KMS-11 (cell line): Measurements from ENCODE around the gene KCNH2.
A peak's percentile ranks its signal among the peaks of the same experiment; 100 is the strongest.

Experiments
- H2AFZ ChIP-seq: fragments of 200-600 bp; sonication (generic); 2 replicates; pipeline ENCODE4 v1.6.1; 2016; ENCODE audit warnings: antibody characterized with exemption, mixed run types, low read depth
- H3K27ac ChIP-seq: fragments of 200-600 bp; sonication (generic); 2 replicates; pipeline ENCODE4 v1.6.1; 2016; ENCODE audit warnings: mild to moderate bottlenecking, mixed run types
- H3K27me3 ChIP-seq: fragments of 200-600 bp; sonication (generic); 2 replicates; pipeline ENCODE4 v1.6.1; 2017; ENCODE audit warnings: mild to moderate bottlenecking, low read depth, mixed run types, moderate library complexity; ENCODE audit not compliant: insufficient read depth
- H3K36me3 ChIP-seq: fragments of 200-600 bp; sonication (generic); 2 replicates; pipeline ENCODE4 v1.6.1; 2017; ENCODE audit warnings: mild to moderate bottlenecking, mixed run types; ENCODE audit not compliant: insufficient read depth
- H3K4me1 ChIP-seq: fragments of 200-600 bp; sonication (generic); 2 replicates; pipeline ENCODE4 v1.6.1; 2016; ENCODE audit warnings: mild to moderate bottlenecking, low read depth, mixed run types; ENCODE audit not compliant: poor library complexity, severe bottlenecking
- H3K4me2 ChIP-seq: fragments of 200-600 bp; sonication (generic); 2 replicates; pipeline ENCODE4 v1.7.0; 2016; ENCODE audit warnings: mild to moderate bottlenecking, mixed run types
- H3K4me3 ChIP-seq: fragments of 200-600 bp; sonication (generic); IDR thresholded peaks from 2 replicates; pipeline ENCODE4 v1.6.1; 2017; ENCODE audit warnings: low read depth, low read length, mixed read lengths; ENCODE audit not compliant: insufficient read depth
- H3K79me2 ChIP-seq: fragments of 200-600 bp; sonication (generic); 2 replicates; pipeline ENCODE4 v1.6.1; 2016; ENCODE audit warnings: low read depth, mixed run types; ENCODE audit not compliant: insufficient read depth
- H3K9ac ChIP-seq: fragments of 200-600 bp; sonication (generic); 2 replicates; pipeline ENCODE4 v1.6.1; 2016; ENCODE audit warnings: mild to moderate bottlenecking, mixed run types
- H4K20me1 ChIP-seq: fragments of 200-600 bp; sonication (generic); 2 replicates; pipeline ENCODE4 v1.6.1; 2016; ENCODE audit warnings: mild to moderate bottlenecking, mixed run types; ENCODE audit not compliant: insufficient read depth
- TF ChIP-seq, protein P1 (sequence below): fragments of 200-600 bp; sonication (generic); conservative IDR thresholded peaks from 2 replicates; pipeline ENCODE4 v1.6.1; 2017; ENCODE audit warnings: low read depth, mild to moderate bottlenecking, antibody characterized with exemption, low read length, moderate library complexity, mixed read lengths

The KCNH2 gene

DNA sequence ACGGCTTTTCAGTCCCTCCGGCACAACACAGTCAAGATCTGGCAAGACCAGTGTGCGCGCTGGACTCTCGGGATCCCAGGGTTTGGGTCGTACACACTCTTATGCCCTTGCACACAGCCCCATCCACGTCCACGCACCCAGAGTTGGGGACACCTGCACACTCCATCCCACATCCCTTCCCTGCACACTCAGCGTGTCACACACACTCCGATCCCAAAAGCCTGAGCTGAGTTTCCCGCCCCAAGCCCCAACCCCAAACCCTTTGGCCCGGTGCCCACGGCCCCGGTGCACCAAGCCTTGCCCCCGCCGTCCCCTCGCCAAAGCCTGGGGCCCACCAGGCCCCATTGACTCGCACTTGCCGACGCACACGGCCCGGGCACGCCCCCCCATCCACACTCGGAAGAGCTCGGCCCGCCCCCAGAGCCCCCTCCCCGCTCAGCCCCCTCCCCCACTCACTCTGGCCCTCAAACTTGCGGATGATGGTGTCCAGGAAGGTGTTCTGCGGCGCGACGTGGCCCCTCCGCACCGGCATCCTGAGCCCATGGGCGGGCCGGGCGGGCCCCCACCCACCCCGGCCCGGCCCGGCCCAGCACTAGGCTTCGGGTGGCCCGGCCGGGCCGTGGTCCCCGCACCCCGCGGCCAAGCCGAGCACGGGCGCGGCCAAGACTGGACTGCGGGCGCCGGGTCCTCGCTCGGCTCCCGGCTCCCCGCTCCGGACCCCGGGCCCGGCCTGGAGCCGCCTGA lies 567 bp downstream of the KCNH2 start:
- Histone ChIP-seq H3K79me2 (no peaks in the 10 kb centered on the region), H3K27me3 (peaks cover 33% of the 10 kb centered on the region), H3K4me3 (no peak overlapping the region), H3K4me1 (peaks cover 37% of the 10 kb centered on the region), H3K4me2 (peak overlapping the region; percentile 53; the same call in 1 of the 2 replicates), H2AFZ (no peak overlapping the region; the same call in 1 of the 2 replicates), H3K36me3 (no peaks in the 10 kb centered on the region), H3K9ac (no peak overlapping the region), H4K20me1 (no peaks in the 10 kb centered on the region), H3K27ac (no peak overlapping the region)
- TF ChIP-seq, protein P1, sequence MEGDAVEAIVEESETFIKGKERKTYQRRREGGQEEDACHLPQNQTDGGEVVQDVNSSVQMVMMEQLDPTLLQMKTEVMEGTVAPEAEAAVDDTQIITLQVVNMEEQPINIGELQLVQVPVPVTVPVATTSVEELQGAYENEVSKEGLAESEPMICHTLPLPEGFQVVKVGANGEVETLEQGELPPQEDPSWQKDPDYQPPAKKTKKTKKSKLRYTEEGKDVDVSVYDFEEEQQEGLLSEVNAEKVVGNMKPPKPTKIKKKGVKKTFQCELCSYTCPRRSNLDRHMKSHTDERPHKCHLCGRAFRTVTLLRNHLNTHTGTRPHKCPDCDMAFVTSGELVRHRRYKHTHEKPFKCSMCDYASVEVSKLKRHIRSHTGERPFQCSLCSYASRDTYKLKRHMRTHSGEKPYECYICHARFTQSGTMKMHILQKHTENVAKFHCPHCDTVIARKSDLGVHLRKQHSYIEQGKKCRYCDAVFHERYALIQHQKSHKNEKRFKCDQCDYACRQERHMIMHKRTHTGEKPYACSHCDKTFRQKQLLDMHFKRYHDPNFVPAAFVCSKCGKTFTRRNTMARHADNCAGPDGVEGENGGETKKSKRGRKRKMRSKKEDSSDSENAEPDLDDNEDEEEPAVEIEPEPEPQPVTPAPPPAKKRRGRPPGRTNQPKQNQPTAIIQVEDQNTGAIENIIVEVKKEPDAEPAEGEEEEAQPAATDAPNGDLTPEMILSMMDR = no peak

- peaks cover 37% of the 10 kb centered on the region for H3K4me1 ChIP-seq
- no peak overlapping the region for H3K27ac ChIP-seq
- TF ChIP-seq, protein P1 = no peak
- peak overlapping the region; percentile 95; the same call in 1 of the 2 replicates for H3K4me2 ChIP-seq
- H3K9ac ChIP-seq = no peak overlapping the region
- no peaks in the 10 kb centered on the region for H4K20me1 ChIP-seq
- H3K4me3 ChIP-seq = no peak overlapping the region
- H3K79me2 ChIP-seq = no peaks in the 10 kb centered on the region
- peaks cover 25% of the 10 kb centered on the region for H3K27me3 ChIP-seq
- H3K36me3 ChIP-seq = no peaks in the 10 kb centered on the region
- H2AFZ ChIP-seq = no peak overlapping the region; the same call in 1 of the 2 replicates
These were observed 1.4 kb downstream of the KCNH2 start for GRCh38 chr7:150976529-150977381.

DNA sequence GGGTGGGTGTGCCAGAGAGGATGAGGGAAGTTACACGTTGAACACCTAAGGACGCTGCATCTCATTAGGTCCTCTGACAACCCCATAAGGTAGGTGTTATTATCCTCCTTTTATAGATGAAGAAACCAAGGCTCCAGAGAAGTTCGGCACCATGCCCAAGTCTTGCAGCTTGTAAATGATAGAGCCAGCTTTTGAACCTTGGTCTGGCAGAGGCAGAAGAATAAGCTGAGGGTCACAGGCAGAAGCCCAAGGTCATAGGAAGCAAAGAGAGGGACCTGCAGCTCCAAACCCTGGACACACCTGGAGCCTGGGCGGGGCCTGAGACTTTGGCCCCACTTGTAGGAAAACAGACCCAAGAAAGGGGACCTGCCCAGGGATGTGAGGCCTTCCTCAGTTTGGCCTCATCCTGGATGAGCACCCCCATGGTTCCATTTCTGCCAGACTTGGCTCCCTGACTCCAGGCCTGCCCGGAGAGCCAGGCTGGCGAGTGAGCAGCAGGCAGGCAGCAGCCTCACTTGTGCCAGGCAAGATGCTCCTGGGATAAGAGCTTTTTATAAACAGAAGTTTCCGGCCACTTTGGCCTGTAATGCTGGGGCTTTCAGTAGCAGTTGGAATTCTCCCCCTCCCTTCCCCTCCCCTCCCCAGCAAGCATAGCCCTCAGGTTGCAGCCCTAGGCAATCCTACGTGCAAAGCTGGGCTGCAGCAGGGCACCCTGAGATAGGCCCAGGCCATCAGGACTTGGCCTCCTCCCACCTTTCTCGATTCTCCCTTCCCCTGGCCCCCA lies 2.4 kb downstream of the KCNH2 start:
- H3K4me3 ChIP-seq = no peak overlapping the region

More for the DNA sequence above, 2.4 kb downstream of the KCNH2 start:
- Histone ChIP-seq H3K4me2 (peak overlapping the region; percentile 95), H4K20me1 (no peaks in the 10 kb centered on the region), H3K36me3 (no peaks in the 10 kb centered on the region), H2AFZ (peak overlapping the region; percentile 75), H3K27ac (peak overlapping the region; percentile 58), H3K79me2 (no peaks in the 10 kb centered on the region), H3K4me1 (peaks cover 37% of the 10 kb centered on the region), H3K9ac (peak overlapping the region; percentile 77), H3K27me3 (peaks cover 14% of the 10 kb centered on the region)
- TF ChIP-seq, protein P1 = no peak
